Prostate gland (tissue), 2 donors: ENCODE measurements around the gene SELENBP1.

Experiments
- POLR2A ChIP-seq: fragments of 450-650 bp; IDR thresholded peaks from one replicate; pipeline ENCODE4 v1.6.1; 2016; ENCODE audit warnings: antibody characterized with exemption, mild to moderate bottlenecking
- TF ChIP-seq, protein P1 (sequence below), 4 experiments: fragments of 200-600 bp in 2 of 4; fragments of 450-650 bp in 2 of 4; sonication (generic) in 2 of 4; IDR thresholded peaks; 1 replicate in 3 of 4; 2 replicates in 1 of 4; pipeline ENCODE4 v1.5.1; 2016 to 2019; ENCODE audit warnings: antibody characterized with exemption in 4 of 4, mild to moderate bottlenecking in 2 of 4, moderate library complexity in 2 of 4

DNA sequence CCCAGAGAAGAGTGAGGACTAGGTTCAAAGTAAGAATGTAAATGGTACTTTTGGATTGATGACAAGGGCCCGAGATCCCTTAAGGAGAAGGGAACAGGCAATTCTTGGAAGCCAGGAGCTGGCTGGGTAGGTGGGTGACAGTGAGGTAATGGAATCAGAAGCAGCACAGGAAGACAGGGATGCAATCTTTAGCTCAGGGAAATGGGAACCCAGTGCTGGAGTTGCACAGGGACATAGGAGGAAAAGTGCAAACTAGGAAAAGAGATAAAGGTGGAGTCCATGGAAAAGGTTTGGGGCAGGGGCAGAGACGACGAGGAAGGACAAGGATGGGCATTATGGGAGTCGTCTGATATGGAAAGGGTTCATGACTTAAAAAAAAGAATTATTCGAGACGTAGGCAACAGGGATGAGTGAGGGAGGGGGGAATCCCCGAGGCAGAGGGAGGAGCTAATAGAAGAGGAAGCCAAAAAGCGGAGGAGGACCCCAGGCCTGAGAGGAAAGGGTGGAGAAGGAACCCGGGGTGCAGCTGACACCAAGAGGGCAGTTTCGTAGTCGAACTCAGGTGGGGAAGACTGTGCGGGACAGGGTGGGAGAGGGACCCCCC, 45.8 kb downstream of the SELENBP1 start:
- TF ChIP-seq, protein P1, sequence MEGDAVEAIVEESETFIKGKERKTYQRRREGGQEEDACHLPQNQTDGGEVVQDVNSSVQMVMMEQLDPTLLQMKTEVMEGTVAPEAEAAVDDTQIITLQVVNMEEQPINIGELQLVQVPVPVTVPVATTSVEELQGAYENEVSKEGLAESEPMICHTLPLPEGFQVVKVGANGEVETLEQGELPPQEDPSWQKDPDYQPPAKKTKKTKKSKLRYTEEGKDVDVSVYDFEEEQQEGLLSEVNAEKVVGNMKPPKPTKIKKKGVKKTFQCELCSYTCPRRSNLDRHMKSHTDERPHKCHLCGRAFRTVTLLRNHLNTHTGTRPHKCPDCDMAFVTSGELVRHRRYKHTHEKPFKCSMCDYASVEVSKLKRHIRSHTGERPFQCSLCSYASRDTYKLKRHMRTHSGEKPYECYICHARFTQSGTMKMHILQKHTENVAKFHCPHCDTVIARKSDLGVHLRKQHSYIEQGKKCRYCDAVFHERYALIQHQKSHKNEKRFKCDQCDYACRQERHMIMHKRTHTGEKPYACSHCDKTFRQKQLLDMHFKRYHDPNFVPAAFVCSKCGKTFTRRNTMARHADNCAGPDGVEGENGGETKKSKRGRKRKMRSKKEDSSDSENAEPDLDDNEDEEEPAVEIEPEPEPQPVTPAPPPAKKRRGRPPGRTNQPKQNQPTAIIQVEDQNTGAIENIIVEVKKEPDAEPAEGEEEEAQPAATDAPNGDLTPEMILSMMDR (IDR thresholded peaks at IDR 0.05): no peak
- no peak for TF ChIP-seq POLR2A
